Osteocyte (in vitro differentiated cells): ENCODE measurements around the gene PANK3. TPM values are rescaled to one million over a fixed set of nuclear protein-coding genes. Genes with fewer than 3 reads are reported as not detected.

Experiments used
- DNase-seq: peaks from one replicate; pipeline ENCODE4 v3.0.0; 2021; ENCODE audit warnings: mixed read lengths; ENCODE audit not compliant: unreplicated experiment; ENCODE audit errors: extremely low spot score
- H3K27ac Mint-ChIP-seq: one replicate; pipeline ENCODE4 v1.8.0; 2021; ENCODE audit warnings: mild to moderate bottlenecking, mixed read lengths; ENCODE audit not compliant: unreplicated experiment
- H3K27me3 Mint-ChIP-seq: one replicate; pipeline ENCODE4 v1.8.0; 2021; ENCODE audit warnings: mixed read lengths; ENCODE audit not compliant: unreplicated experiment
- H3K36me3 Mint-ChIP-seq: one replicate; pipeline ENCODE4 v1.8.0; 2021; ENCODE audit warnings: mixed read lengths; ENCODE audit not compliant: unreplicated experiment
- H3K4me1 Mint-ChIP-seq: one replicate; pipeline ENCODE4 v1.8.0; 2021; ENCODE audit warnings: mixed read lengths; ENCODE audit not compliant: unreplicated experiment
- H3K4me3 Mint-ChIP-seq: one replicate; pipeline ENCODE4 v1.8.0; 2021; ENCODE audit warnings: mild to moderate bottlenecking, moderate library complexity, mixed read lengths; ENCODE audit not compliant: unreplicated experiment
- H3K9me3 Mint-ChIP-seq: one replicate; pipeline ENCODE4 v1.8.0; 2021; ENCODE audit warnings: mixed read lengths; ENCODE audit not compliant: unreplicated experiment
- CTCF ChIP-seq: fragments of 200-600 bp; sonication (generic); IDR thresholded peaks from 2 replicates; pipeline ENCODE4 v1.5.0; 2021; ENCODE audit warnings: antibody characterized with exemption, mild to moderate bottlenecking, moderate library complexity
- total RNA-seq: library from RNA; stranded (reverse); gene quantifications from 2 replicates; pipeline ENCODE4 v1.2.1, GENCODE V29; 2021

The PANK3 gene
- total RNA-seq, 1 donor from 2014 or later: 70.8 TPM

GRCh38 chr5:168570490-168571328, 8.5 kb downstream of the PANK3 start:
- Mint-ChIP-seq H3K4me3 (no peak overlapping the region), H3K9me3 (no peaks in the 10 kb centered on the region), H3K27ac (no peak overlapping the region), H3K27me3 (no peaks in the 10 kb centered on the region), H3K36me3 (peaks cover 16% of the 10 kb centered on the region), H3K4me1 (peaks cover 20% of the 10 kb centered on the region)
- DNase-seq: no peak
- TF ChIP-seq CTCF: no peak

GRCh38 chr5:168568738-168569137, 10.4 kb downstream of the PANK3 start:
- Mint-ChIP-seq H3K27ac (no peak overlapping the region), H3K4me1 (peaks cover 12% of the 10 kb centered on the region), H3K27me3 (no peaks in the 10 kb centered on the region), H3K4me3 (no peak overlapping the region), H3K36me3 (peaks cover 20% of the 10 kb centered on the region), H3K9me3 (no peaks in the 10 kb centered on the region)
- no peak for DNase-seq
- no peak for TF ChIP-seq CTCF

GRCh38 chr5:168563959-168564358, 15.2 kb downstream of the PANK3 start:
- H3K4me3 Mint-ChIP-seq: no peak overlapping the region

GRCh38 chr5:168562279-168562678, 16.9 kb downstream of the PANK3 start:
- Mint-ChIP-seq H3K27ac (peak overlapping the region; percentile 20), H3K4me1 (peaks cover 9% of the 10 kb centered on the region), H3K36me3 (peaks cover 30% of the 10 kb centered on the region), H3K9me3 (no peaks in the 10 kb centered on the region), H3K27me3 (no peaks in the 10 kb centered on the region), H3K4me3 (no peak overlapping the region)
- no peak for TF ChIP-seq CTCF
- no peak for DNase-seq

More at GRCh38 chr5:168563959-168564358, 15.2 kb downstream of the PANK3 start:
- Mint-ChIP-seq H3K27me3 (no peaks in the 10 kb centered on the region), H3K9me3 (no peaks in the 10 kb centered on the region), H3K27ac (no peak overlapping the region), H3K4me1 (peaks cover 9% of the 10 kb centered on the region), H3K36me3 (peaks cover 37% of the 10 kb centered on the region)
- no peak for DNase-seq
- no peak for TF ChIP-seq CTCF

GRCh38 chr5:168557389-168557788, 21.8 kb downstream of the PANK3 start:
- DNase-seq: no peak
- no peak overlapping the region for H3K4me3 Mint-ChIP-seq
- peaks cover 57% of the 10 kb centered on the region for H3K36me3 Mint-ChIP-seq
- no peaks in the 10 kb centered on the region for H3K9me3 Mint-ChIP-seq
- H3K4me1 Mint-ChIP-seq: peaks cover 17% of the 10 kb centered on the region
- TF ChIP-seq CTCF: no peak
- H3K27me3 Mint-ChIP-seq: no peaks in the 10 kb centered on the region
- no peak overlapping the region for H3K27ac Mint-ChIP-seq
